OCI-LY3 (cell line): Measurements from ENCODE around the gene ADD2.

Experiments used
- H2AFZ ChIP-seq: fragments of 200-600, 300-600 bp; shearing (Covaris generic); 2 replicates; pipeline ENCODE4 v1.6.0; 2014; ENCODE audit warnings: antibody characterized with exemption, low read depth, low read length
- H3K27ac ChIP-seq: fragments of 200-600, 300-600 bp; sonication (generic); 2 replicates; pipeline ENCODE4 v1.5.1; 2014; ENCODE audit warnings: mild to moderate bottlenecking, low read length, moderate library complexity, mixed read lengths
- H3K27me3 ChIP-seq: fragments of 200-600, 300-600 bp; sonication (generic); 2 replicates; pipeline ENCODE4 v1.6.1; 2014; ENCODE audit warnings: low read depth, low read length, mixed read lengths
- H3K36me3 ChIP-seq: fragments of 200-600, 300-600 bp; sonication (generic); replicated peaks from 2 replicates; pipeline ENCODE3; 2014; ENCODE audit warnings: low read depth, low read length, mixed read lengths
- H3K4me1 ChIP-seq: fragments of 300-600, 200-600 bp; sonication (generic); 2 replicates; pipeline ENCODE4 v1.6.1; 2014; ENCODE audit warnings: low read length, mixed read lengths
- H3K4me2 ChIP-seq: fragments of 200-600, 300-600 bp; sonication (generic); 2 replicates; pipeline ENCODE4 v1.6.1; 2014; ENCODE audit warnings: low read length, mixed read lengths
- H3K4me3 ChIP-seq: fragments of 300-600, 200-600 bp; sonication (generic); 2 replicates; pipeline ENCODE4 v1.5.1; 2014; ENCODE audit warnings: antibody characterized with exemption, mild to moderate bottlenecking, low read length, moderate library complexity
- H3K79me2 ChIP-seq: fragments of 300-600, 200-600 bp; shearing (Covaris generic); 2 replicates; pipeline ENCODE4 v1.6.1; 2014; ENCODE audit warnings: mild to moderate bottlenecking, low read length, mixed read lengths
- H3K9ac ChIP-seq: fragments of 300-600, 200-600 bp; shearing (Covaris generic); 2 replicates; pipeline ENCODE4 v1.6.0; 2014; ENCODE audit warnings: mild to moderate bottlenecking, low read length, moderate library complexity
- H3K9me3 ChIP-seq: fragments of 200-600, 300-600 bp; shearing (Covaris generic); 2 replicates; pipeline ENCODE4 v1.6.1; 2014; ENCODE audit warnings: low read length, mixed read lengths; ENCODE audit not compliant: insufficient read depth
- H4K20me1 ChIP-seq: fragments of 200-600, 300-600 bp; sonication (generic); 2 replicates; pipeline ENCODE4 v1.6.1; 2016; ENCODE audit warnings: low read length, mixed read lengths; ENCODE audit not compliant: insufficient read depth
- CTCF ChIP-seq: fragments of 200-600, 300-600 bp; sonication (generic); IDR thresholded peaks from 2 replicates; pipeline ENCODE4 v1.5.1; 2014; ENCODE audit warnings: antibody characterized with exemption, low read length, low read depth
- EZH2phosphoT487 ChIP-seq: fragments of 200-600 bp; shearing (Covaris generic); IDR thresholded peaks from 2 replicates; pipeline ENCODE4 v1.6.1; 2018; ENCODE audit warnings: antibody characterized with exemption, mixed run types, low read depth

ADD2 gene

GRCh38 chr2:70638561-70638960 lies 129.4 kb downstream of the ADD2 start:
- Histone ChIP-seq H3K9me3 (no peaks in the 10 kb centered on the region), H3K36me3 (no peaks in the 10 kb centered on the region), H3K4me2 (no peak overlapping the region), H3K27me3 (peaks cover 33% of the 10 kb centered on the region), H3K27ac (no peak overlapping the region), H4K20me1 (no peaks in the 10 kb centered on the region), H2AFZ (no peak overlapping the region), H3K4me1 (no peaks in the 10 kb centered on the region), H3K79me2 (no peaks in the 10 kb centered on the region), H3K4me3 (no peak overlapping the region), H3K9ac (no peak overlapping the region)
- TF ChIP-seq CTCF (no peak), EZH2phosphoT487 (no peak)

- H3K27ac ChIP-seq, result no peak overlapping the region
- no peaks in the 10 kb centered on the region for H3K9me3 ChIP-seq
- no peak overlapping the region for H3K4me2 ChIP-seq
- H3K9ac ChIP-seq, result no peak overlapping the region
- H4K20me1 ChIP-seq, result no peaks in the 10 kb centered on the region
- no peak for TF ChIP-seq CTCF
- TF ChIP-seq EZH2phosphoT487, result no peak
- peaks cover 37% of the 10 kb centered on the region for H3K27me3 ChIP-seq
- no peaks in the 10 kb centered on the region for H3K4me1 ChIP-seq
- no peak overlapping the region for H3K4me3 ChIP-seq
- no peak overlapping the region for H2AFZ ChIP-seq
- no peaks in the 10 kb centered on the region for H3K36me3 ChIP-seq
- no peaks in the 10 kb centered on the region for H3K79me2 ChIP-seq
Observed at GRCh38 chr2:70633508-70633907, 134.5 kb downstream of the ADD2 start.

- Histone ChIP-seq H2AFZ (no peak overlapping the region), H3K27me3 (peaks cover 37% of the 10 kb centered on the region), H3K9ac (no peak overlapping the region), H3K36me3 (no peaks in the 10 kb centered on the region), H3K4me3 (no peak overlapping the region), H4K20me1 (no peaks in the 10 kb centered on the region), H3K79me2 (no peaks in the 10 kb centered on the region), H3K9me3 (no peaks in the 10 kb centered on the region), H3K4me1 (no peaks in the 10 kb centered on the region), H3K4me2 (no peak overlapping the region), H3K27ac (no peak overlapping the region)
- TF ChIP-seq EZH2phosphoT487 (no peak), CTCF (no peak)
Observed at GRCh38 chr2:70632966-70633365, 135.0 kb downstream of the ADD2 start.

DNA sequence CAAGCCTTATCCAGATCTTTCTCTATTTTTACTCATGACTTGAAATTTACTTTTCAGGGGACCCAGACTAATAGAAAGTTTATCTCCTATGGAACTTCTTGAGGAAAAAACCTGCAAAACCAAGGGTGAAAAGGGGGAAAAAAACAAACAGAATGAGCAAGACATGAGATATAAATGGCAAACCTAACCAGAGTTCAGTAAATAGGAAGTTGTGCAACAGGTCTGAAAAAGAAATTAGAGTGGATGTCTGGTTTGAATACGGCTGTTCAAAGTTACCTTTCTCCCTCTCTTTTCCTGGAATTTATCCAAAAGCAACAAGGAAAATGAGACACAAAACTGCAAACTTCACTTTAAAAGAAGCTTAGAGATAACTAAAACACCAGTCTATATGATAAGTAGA lies 135.6 kb downstream of the ADD2 start:
- H3K4me3 ChIP-seq, result no peak overlapping the region
- H3K36me3 ChIP-seq, result no peaks in the 10 kb centered on the region
- no peak overlapping the region for H3K9ac ChIP-seq
- no peaks in the 10 kb centered on the region for H4K20me1 ChIP-seq
- no peaks in the 10 kb centered on the region for H3K4me1 ChIP-seq
- H3K9me3 ChIP-seq, result no peaks in the 10 kb centered on the region
- H3K4me2 ChIP-seq, result no peak overlapping the region
- peaks cover 37% of the 10 kb centered on the region for H3K27me3 ChIP-seq
- no peaks in the 10 kb centered on the region for H3K79me2 ChIP-seq
- H2AFZ ChIP-seq, result no peak overlapping the region
- TF ChIP-seq CTCF, result no peak
- no peak for TF ChIP-seq EZH2phosphoT487
- no peak overlapping the region for H3K27ac ChIP-seq
